Heart left ventricle (tissue), 13 donors: ENCODE measurements around the gene DDX27.

Experiments used
- POLR2A ChIP-seq, 2 donors: fragments of 450-650 bp; IDR thresholded peaks; one replicate each; pipeline ENCODE4 v1.6.1; 2017; ENCODE audit warnings: antibody characterized with exemption in 2 of 2, mild to moderate bottlenecking in 2 of 2, moderate library complexity in 2 of 2
- TF ChIP-seq, protein P1 (sequence below), 12 donors: fragments of 200-600 bp; sonication (generic) in 4 of 12; IDR thresholded peaks; one replicate each; pipeline versions ENCODE4 v1.5.0 to v1.8.0; 2018 to 2022; ENCODE audit warnings: antibody characterized with exemption in 12 of 12, mild to moderate bottlenecking in 5 of 12
- donor health status: ischemic (EF 13 %, LVEDD 7.1; RV severe dilation, severe dysfunction).
- donor health status: DM: no; HTN: yes; CAD: no.
- donor health status: DM: no; HTN: no; CAD: no.
- donor health status: ischemic (EF 25% LVEDD 6.9; RV normal size, moderate dysfunction).
- donor health status: ischemic (EF 25% LVEDD 5.7; RV mildly dilated, moderate dysfunction).
- donor health status: ischemic (EF 35%, LVEDD 5.7; RV mildly dilated, moderate dysfunction).
- donor health status: nonischemic (EF 11% LVEDD 7.7; RV severe dilation, severe dysfunction).
- donor health status: DM: yes; HTN: yes; CAD: no.
- donor health status: PGD.
- donor health status: ischemic (EF 29% LVEDD 5.4; RV normal size, mild dysfunction).
- donor health status: nonischemic (EF 23%, LVEDD 6.1; RV moderate dilation, normal function).

DNA sequence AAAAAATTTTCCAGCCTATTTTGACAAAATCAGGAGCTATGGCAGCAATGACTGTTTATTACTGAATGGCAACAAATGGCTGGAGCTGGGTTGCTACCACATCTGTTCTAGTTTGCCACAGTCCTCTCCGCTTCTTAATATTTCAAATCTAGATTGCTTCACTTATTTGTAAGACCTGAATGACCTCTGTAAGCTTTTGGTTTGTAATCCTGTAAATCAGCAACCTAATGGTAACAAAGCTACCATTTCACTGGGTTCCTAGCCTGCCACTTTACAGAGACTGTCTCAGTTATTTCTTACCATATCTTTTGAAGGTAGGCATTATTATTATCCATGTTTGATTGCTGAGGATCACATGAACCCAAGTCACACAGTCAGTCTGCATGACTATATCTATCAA lies 43.2 kb downstream of the DDX27 start:
- TF ChIP-seq, protein P1, sequence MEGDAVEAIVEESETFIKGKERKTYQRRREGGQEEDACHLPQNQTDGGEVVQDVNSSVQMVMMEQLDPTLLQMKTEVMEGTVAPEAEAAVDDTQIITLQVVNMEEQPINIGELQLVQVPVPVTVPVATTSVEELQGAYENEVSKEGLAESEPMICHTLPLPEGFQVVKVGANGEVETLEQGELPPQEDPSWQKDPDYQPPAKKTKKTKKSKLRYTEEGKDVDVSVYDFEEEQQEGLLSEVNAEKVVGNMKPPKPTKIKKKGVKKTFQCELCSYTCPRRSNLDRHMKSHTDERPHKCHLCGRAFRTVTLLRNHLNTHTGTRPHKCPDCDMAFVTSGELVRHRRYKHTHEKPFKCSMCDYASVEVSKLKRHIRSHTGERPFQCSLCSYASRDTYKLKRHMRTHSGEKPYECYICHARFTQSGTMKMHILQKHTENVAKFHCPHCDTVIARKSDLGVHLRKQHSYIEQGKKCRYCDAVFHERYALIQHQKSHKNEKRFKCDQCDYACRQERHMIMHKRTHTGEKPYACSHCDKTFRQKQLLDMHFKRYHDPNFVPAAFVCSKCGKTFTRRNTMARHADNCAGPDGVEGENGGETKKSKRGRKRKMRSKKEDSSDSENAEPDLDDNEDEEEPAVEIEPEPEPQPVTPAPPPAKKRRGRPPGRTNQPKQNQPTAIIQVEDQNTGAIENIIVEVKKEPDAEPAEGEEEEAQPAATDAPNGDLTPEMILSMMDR (IDR thresholded peaks at IDR 0.05): no peak
- TF ChIP-seq POLR2A (IDR thresholded peaks at IDR 0.05): no peak
